ENCODE measurements around the gene RAB3GAP2. TPM values are rescaled to one million over a fixed set of nuclear protein-coding genes. Genes with fewer than 3 reads are reported as not detected.
A peak's percentile ranks its signal among the peaks of the same experiment; 100 is the strongest.

Gene RAB3GAP2
- total RNA-seq, 1 donor from 2014 or later: 21.6 TPM

- DNase-seq (ENCODE audit: low read depth): peak; percentile 84
- H3K4me3 ChIP-seq (ENCODE audit: low read depth, low read length): no peak overlapping the region
- no peak for TF ChIP-seq CTCF (conservative IDR thresholded peaks at IDR 0.05; ENCODE audit: low read depth, low read length)
Measured at GRCh38 chr1:220300442-220301121, 28.3 kb upstream of the RAB3GAP2 start.

- no peak overlapping the region for H3K4me3 ChIP-seq (ENCODE audit: low read depth, low read length)
- no peak for TF ChIP-seq CTCF (conservative IDR thresholded peaks at IDR 0.05; ENCODE audit: low read depth, low read length)
- DNase-seq (ENCODE audit: low read depth): no peak
Measured at GRCh38 chr1:220299337-220299736, 27.1 kb upstream of the RAB3GAP2 start.

GRCh38 chr1:220298470-220299205 is 26.4 kb upstream of the RAB3GAP2 start:
- no peak for TF ChIP-seq CTCF (conservative IDR thresholded peaks at IDR 0.05; ENCODE audit: low read depth, low read length)
- no peak for DNase-seq (ENCODE audit: low read depth)
- H3K4me3 ChIP-seq (ENCODE audit: low read depth, low read length): no peak overlapping the region

GRCh38 chr1:220296981-220297380 is 24.7 kb upstream of the RAB3GAP2 start:
- no peak overlapping the region for H3K4me3 ChIP-seq (ENCODE audit: low read depth, low read length)
- DNase-seq (ENCODE audit: low read depth): no peak
- no peak for TF ChIP-seq CTCF (conservative IDR thresholded peaks at IDR 0.05; ENCODE audit: low read depth, low read length)

- no peak overlapping the region for H3K4me3 ChIP-seq (ENCODE audit: low read depth, low read length)
- TF ChIP-seq CTCF (conservative IDR thresholded peaks at IDR 0.05; ENCODE audit: low read depth, low read length): no peak
- no peak for DNase-seq (ENCODE audit: low read depth)
Measured at GRCh38 chr1:220294846-220295301, 22.6 kb upstream of the RAB3GAP2 start.

- no peak for DNase-seq (ENCODE audit: low read depth)
- H3K4me3 ChIP-seq (ENCODE audit: low read depth, low read length): no peak overlapping the region
- no peak for TF ChIP-seq CTCF (conservative IDR thresholded peaks at IDR 0.05; ENCODE audit: low read depth, low read length)
Measured at GRCh38 chr1:220291580-220291979, 19.3 kb upstream of the RAB3GAP2 start.

Data from epithelial cell of proximal tubule (primary cell).